Body of pancreas (tissue), 4 donors: ENCODE results near the gene IL19. TPM values are rescaled to one million over a fixed set of nuclear protein-coding genes. Genes with fewer than 3 reads are reported as not detected.

Experiments used
- ATAC-seq: fragments of 150-250 bp; one replicate; pipeline ENCODE4 v1.9.1; 2016
- DNase-seq, 4 donors: peaks; one replicate each; pipeline ENCODE4 v3.0.0-alpha.2; 2019
- H3K27ac ChIP-seq, 4 donors: fragments of 200-600 bp; sonication (generic); 1 replicate in 3 of 4; 2 replicates in 1 of 4; pipeline versions ENCODE4 v1.5.1 to v1.6.1; 2016 to 2019; ENCODE audit warnings: mild to moderate bottlenecking in 1 of 4, mixed read lengths in 1 of 4, moderate library complexity in 1 of 4
- H3K27me3 ChIP-seq, 2 donors: fragments of 200-600 bp; sonication (generic); one replicate each; pipeline ENCODE4 v1.6.0; 2016; ENCODE audit warnings: mild to moderate bottlenecking in 1 of 2
- H3K36me3 ChIP-seq, 2 donors: fragments of 200-600 bp; sonication (generic); replicated peaks in 1 of 2; 2 replicates each; pipeline ENCODE4 v1.5.1; 2016; ENCODE audit warnings: low read depth in 2 of 2; ENCODE audit not compliant: insufficient read depth in 1 of 2
- H3K4me1 ChIP-seq: fragments of 200-600 bp; sonication (generic); one replicate; pipeline ENCODE4 v1.6.0; 2016
- H3K4me3 ChIP-seq, 2 donors: fragments of 200-600 bp; sonication (generic); 1 replicate in 1 of 2; 2 replicates in 1 of 2; pipeline ENCODE4 v1.5.1; 2016 to 2019
- H3K9me3 ChIP-seq, 3 donors: fragments of 200-600 bp; sonication (generic); 1 replicate in 2 of 3; 2 replicates in 1 of 3; pipeline ENCODE4 v1.5.1; 2016
- POLR2A ChIP-seq, 3 donors: fragments of 450-650 bp; IDR thresholded peaks; one replicate each; pipeline ENCODE4 v1.6.1; 2016; ENCODE audit warnings: antibody characterized with exemption in 3 of 3, mild to moderate bottlenecking in 2 of 3
- WGBS, 2 donors: methylation state at CpG; one replicate each; pipeline ENCODE4 v1.1.5; 2017; 5-methylcytosine and 5-hydroxymethylcytosine counted together
- intact Hi-C: fragments of 100-400 bp; cut with DNase I; formaldehyde crosslinking; loops from one replicate; pipeline ENCODE4 v1.15.1; 2023
- total RNA-seq, 2 donors: library from RNA; depleted of rRNA; stranded (reverse); fragments of >200 nt; gene quantifications; one replicate each; pipeline ENCODE4 v1.1.0, GENCODE V29; 2016
- TF ChIP-seq, protein P1 (sequence below), 7 experiments: fragments of 450-650 bp in 4 of 7; fragments of 200-600 bp in 3 of 7; sonication (generic) in 3 of 7; IDR thresholded peaks; one replicate each; pipeline ENCODE4 v1.5.1; 2016 to 2019; ENCODE audit warnings: antibody characterized with exemption in 7 of 7

The IL19 gene
- total RNA-seq, 2 donors from 2014 or later, result not detected

- DNase-seq (peak; percentile 42 to 69 (median 60)), ATAC-seq (peak; percentile 55)
- 41 to 65% methylated on average over 5 to 9 of the region's 9 CpGs for WGBS, 2 donors
- intact Hi-C loops, result loop anchor here (5.0 kb wide), 1 partner anchor 168 kb away; no protein-coding TSS in a partner anchor
- H3K4me1 ChIP-seq, result peaks cover 24% of the 10 kb centered on the region
- H3K27me3 ChIP-seq, result no peaks in the 10 kb centered on the region
- no peak overlapping the region for H3K27ac ChIP-seq
- H3K9me3 ChIP-seq, result no peaks in the 10 kb centered on the region
- TF ChIP-seq, protein P1, sequence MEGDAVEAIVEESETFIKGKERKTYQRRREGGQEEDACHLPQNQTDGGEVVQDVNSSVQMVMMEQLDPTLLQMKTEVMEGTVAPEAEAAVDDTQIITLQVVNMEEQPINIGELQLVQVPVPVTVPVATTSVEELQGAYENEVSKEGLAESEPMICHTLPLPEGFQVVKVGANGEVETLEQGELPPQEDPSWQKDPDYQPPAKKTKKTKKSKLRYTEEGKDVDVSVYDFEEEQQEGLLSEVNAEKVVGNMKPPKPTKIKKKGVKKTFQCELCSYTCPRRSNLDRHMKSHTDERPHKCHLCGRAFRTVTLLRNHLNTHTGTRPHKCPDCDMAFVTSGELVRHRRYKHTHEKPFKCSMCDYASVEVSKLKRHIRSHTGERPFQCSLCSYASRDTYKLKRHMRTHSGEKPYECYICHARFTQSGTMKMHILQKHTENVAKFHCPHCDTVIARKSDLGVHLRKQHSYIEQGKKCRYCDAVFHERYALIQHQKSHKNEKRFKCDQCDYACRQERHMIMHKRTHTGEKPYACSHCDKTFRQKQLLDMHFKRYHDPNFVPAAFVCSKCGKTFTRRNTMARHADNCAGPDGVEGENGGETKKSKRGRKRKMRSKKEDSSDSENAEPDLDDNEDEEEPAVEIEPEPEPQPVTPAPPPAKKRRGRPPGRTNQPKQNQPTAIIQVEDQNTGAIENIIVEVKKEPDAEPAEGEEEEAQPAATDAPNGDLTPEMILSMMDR (IDR thresholded peaks at IDR 0.05), result peak; percentile 44 to 75 (median 53)
- TF ChIP-seq POLR2A (IDR thresholded peaks at IDR 0.05), result no peak
- no peak overlapping the region for H3K4me3 ChIP-seq
- H3K36me3 ChIP-seq, result peaks cover 6 to 25% of the 10 kb centered on the region in 2 donors
These were observed 36.0 kb upstream of the IL19 start for GRCh38 chr1:206734499-206735142.

- Histone ChIP-seq H3K4me3 (no peak overlapping the region), H3K4me1 (peaks cover 24% of the 10 kb centered on the region), H3K36me3 (peaks cover 6 to 17% of the 10 kb centered on the region in 2 donors), H3K9me3 (no peaks in the 10 kb centered on the region), H3K27ac (no peak overlapping the region), H3K27me3 (no peaks in the 10 kb centered on the region)
- ATAC-seq, result no peak
- no peak for DNase-seq
- WGBS, 2 donors, result 52 to 70% methylated on average over 4 to 5 of the region's 5 CpGs
- intact Hi-C loops, result no loop called here
- TF ChIP-seq, protein P1 (IDR thresholded peaks at IDR 0.05), result no peak
- TF ChIP-seq POLR2A (IDR thresholded peaks at IDR 0.05), result no peak
These were observed 35.0 kb upstream of the IL19 start for GRCh38 chr1:206735553-206736031.

DNA sequence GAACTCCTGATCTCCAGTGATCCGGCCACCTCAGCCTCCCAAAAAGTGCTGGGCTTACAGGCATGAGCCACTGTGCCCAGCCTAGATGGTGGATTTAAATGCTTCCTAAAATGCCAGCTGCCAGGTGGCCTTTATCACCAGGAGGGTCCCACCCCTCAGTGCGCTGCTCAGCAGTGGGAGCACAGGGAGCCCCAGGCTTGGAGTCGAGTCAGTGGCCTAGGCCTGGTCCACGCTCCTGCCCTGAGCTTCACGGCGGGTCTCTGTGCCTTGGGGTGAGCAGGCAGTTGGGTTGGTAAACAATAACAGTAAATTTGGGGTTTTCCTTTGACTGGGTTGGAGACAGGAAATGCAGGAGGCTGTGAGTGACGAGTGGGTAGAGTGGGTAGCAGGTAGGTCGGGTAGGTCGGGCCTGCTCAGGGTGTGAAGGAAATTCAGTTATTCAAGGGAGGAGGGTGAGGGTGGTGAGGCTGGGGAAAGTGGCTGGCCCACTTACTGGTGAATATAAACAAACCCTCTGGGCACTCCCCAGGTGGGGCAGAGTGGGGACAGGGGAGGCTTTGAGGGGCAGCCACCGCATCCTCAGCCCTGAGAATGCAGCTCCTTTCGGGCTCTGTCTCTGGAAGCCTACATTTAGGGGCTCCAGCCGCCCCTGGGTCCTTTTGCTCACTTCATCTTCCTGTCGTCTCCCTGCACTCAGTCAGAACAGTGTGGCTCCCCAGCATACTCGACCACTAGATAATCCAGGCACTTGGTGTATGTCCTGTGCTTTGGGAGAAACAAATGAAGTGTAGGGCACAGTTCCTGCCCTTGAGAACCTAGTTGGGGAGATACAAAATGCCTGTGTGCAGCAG is 33.5 kb upstream of the IL19 start:
- DNase-seq, result no peak

GRCh38 chr1:206737729-206738201 is 32.8 kb upstream of the IL19 start:
- Histone ChIP-seq H3K36me3 (peaks cover 0 to 4% of the 10 kb centered on the region in 2 donors), H3K4me1 (peaks cover 24% of the 10 kb centered on the region), H3K27ac (peak overlapping the region in 1 of 4 donors; percentile 20), H3K27me3 (no peaks in the 10 kb centered on the region), H3K9me3 (no peaks in the 10 kb centered on the region), H3K4me3 (no peak overlapping the region)
- WGBS, 2 donors, result 36 to 39% methylated on average over 3 of the region's 3 CpGs
- DNase-seq, result no peak
- TF ChIP-seq, protein P1 (IDR thresholded peaks at IDR 0.05), result no peak
- TF ChIP-seq POLR2A (IDR thresholded peaks at IDR 0.05), result no peak
- peak; percentile 9 for ATAC-seq
- intact Hi-C loops, result no loop called here

More for the DNA sequence above, 33.5 kb upstream of the IL19 start:
- whole genome bisulfite sequencing, 2 donors, result 73 to 86% methylated on average over 14 of the region's 14 CpGs
- no peak for TF ChIP-seq POLR2A (IDR thresholded peaks at IDR 0.05)
- TF ChIP-seq, protein P1 (IDR thresholded peaks at IDR 0.05), result no peak
- intact Hi-C loops, result no loop called here
- no peaks in the 10 kb centered on the region for H3K27me3 ChIP-seq
- no peak for ATAC-seq
- H3K36me3 ChIP-seq, result peaks cover 4 to 6% of the 10 kb centered on the region in 2 donors
- no peaks in the 10 kb centered on the region for H3K9me3 ChIP-seq
- no peak overlapping the region for H3K4me3 ChIP-seq
- H3K4me1 ChIP-seq, result peaks cover 24% of the 10 kb centered on the region
- H3K27ac ChIP-seq, result peak overlapping the region in 1 of 4 donors; percentile 20
